ENCODE data around the gene C22orf23. TPM values are rescaled to one million over a fixed set of nuclear protein-coding genes. Genes with fewer than 3 reads are reported as not detected.

C22orf23 gene
- total RNA-seq, 8 experiments from 2014 or later: 0.63 to 4.3 (median 2.1) TPM

DNA sequence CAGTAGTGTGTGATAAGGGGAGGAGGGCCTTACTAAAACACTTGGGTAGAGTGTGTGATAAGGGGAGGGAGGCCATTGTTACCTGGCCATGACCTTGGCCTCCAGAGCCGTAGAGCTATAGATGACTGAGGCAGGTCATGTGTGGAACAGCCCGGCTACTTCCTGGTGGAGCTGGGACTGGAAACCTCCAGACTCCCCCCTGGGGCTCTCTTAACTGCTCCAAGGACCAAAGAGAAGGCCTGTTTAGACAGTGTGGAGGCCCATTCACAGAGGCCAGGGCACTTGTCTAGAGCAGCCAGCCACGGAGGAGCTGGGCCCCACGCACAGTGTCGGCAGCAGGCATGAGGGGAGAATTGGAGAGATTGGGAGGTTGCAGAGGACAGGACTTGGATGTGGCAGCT is 59.8 kb downstream of the C22orf23 start:
- in situ Hi-C loops (cut with MboI; ENCODE audit: low pct_unique_long_range_greater_than_20kb in 2 of 9, low sequenced_read_pairs in 9 of 9, unreplicated experiment in 9 of 9): no loop called here
- WGBS, 10 experiments: 82 to 100% (median 95%) methylated on average over 1 to 5 of the region's 5 CpGs; no CpG with 5 or more reads in 6 of the 10 experiments
- no peak for ATAC-seq (replicated peaks in 6 of 8)
- Histone ChIP-seq H3K4me3 (no peak overlapping the region), H3K4me1 (replicated peaks in 1 of 2) (peaks cover 5 to 17% of the 10 kb centered on the region in 2 donors), H3K27ac (no peak overlapping the region)

Other genes starting within 250 kb of the C22orf23 start
- 10 to 100 TPM; 10.6 to 41.6 (median 14.6) TPM for gene GCAT, start 145.7 kb downstream of the C22orf23 start, total RNA-seq
- gene GALR3, start 130.2 kb downstream of the C22orf23 start, total RNA-seq: not detected
- gene ANKRD54, start 109.3 kb downstream of the C22orf23 start, total RNA-seq: 10 to 100 TPM; 12.3 to 56.7 (median 30.9) TPM
- gene EIF3L, start 104.2 kb downstream of the C22orf23 start, total RNA-seq: 1,000 to 10,000 TPM in 2 of 8 experiments, 100 to 1,000 TPM in 6; 381 to 1,095 (median 566) TPM
- 10 to 100 TPM; 14.5 to 42.2 (median 19.7) TPM for gene MICALL1, start 47.3 kb downstream of the C22orf23 start, total RNA-seq
- gene POLR2F, start 98 bp upstream of the C22orf23 start, total RNA-seq: 100 to 1,000 TPM in 4 of 8 experiments, 10 to 100 TPM in 4; 69.1 to 147 (median 106) TPM
- 1 to 10 TPM in 1 of 8 experiments, under 1 TPM in 7; 0.20 to 1.3 (median 0.42) TPM for gene SOX10, start 31.0 kb upstream of the C22orf23 start, total RNA-seq
- 10 to 100 TPM; 15.2 to 36.7 (median 24.7) TPM for gene PICK1, start 103.8 kb upstream of the C22orf23 start, total RNA-seq
- gene SLC16A8, start 130.6 kb upstream of the C22orf23 start, total RNA-seq: 1 to 10 TPM in 6 of 8 experiments, under 1 TPM in 2; 0.64 to 2.7 (median 1.8) TPM
- 1 to 10 TPM in 2 of 8 experiments, under 1 TPM in 6; 0.21 to 4.2 (median 0.75) TPM for gene BAIAP2L2, start 157.1 kb upstream of the C22orf23 start, total RNA-seq
- 10 to 100 TPM in 7 of 8 experiments, 1 to 10 TPM in 1; 8.6 to 56.8 (median 16.6) TPM for gene PLA2G6, start 228.2 kb upstream of the C22orf23 start, total RNA-seq
- gene MAFF, start 248.4 kb upstream of the C22orf23 start, total RNA-seq: 10 to 100 TPM in 1 of 8 experiments, 1 to 10 TPM in 7; 5.0 to 14.5 (median 5.9) TPM